ENCODE measurements around the gene RNASEH1. TPM values are rescaled to one million over a fixed set of nuclear protein-coding genes. Genes with fewer than 3 reads are reported as not detected.
A peak's percentile ranks its signal among the peaks of the same experiment; 100 is the strongest.

Gene RNASEH1
- total and polyA plus RNA-seq, 2 of the 4 experiments (the other 2 are of a cell fraction): 23.5 to 23.7 TPM

DNA sequence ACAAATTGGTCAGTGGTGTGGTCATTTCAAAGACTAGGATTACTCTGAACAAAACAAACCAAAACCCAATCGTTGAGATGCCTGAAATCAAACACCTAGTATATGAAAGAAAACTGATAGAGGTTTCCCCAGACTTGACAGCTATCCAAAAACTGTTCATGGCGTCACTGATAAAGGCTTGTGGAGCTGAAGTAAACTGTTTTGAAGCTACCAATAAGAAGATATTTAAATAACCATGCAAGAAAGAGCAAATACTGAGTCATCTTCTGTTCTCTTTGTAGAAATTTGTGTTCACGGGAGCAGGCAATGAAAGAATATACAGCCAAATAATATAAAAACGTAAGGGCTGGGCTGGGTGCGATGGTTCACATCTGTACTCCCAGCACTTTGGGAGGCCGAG lies 29.3 kb upstream of the RNASEH1 start:
- Histone ChIP-seq H4K5ac (ENCODE audit: low read depth, low read length) (peak overlapping the region; percentile 83), H4K91ac (ENCODE audit: insufficient read depth, low read depth, low read length) (peak overlapping the region; percentile 87), H3K9me1 (ENCODE audit: insufficient read depth, low read length) (peaks cover 12% of the 10 kb centered on the region), H3K4me3 (ENCODE audit: insufficient read depth, low read depth, low read length) (no peak overlapping the region), H2BK15ac (ENCODE audit: low read depth, low read length) (peak overlapping the region; percentile 98), H4K8ac (ENCODE audit: low read depth in 2 of 2, low read length in 2 of 2) (peak overlapping the region; percentile 72 to 88; a peak in 2 of 4 replicates), H3K18ac (ENCODE audit: low read depth, low read length) (peak overlapping the region; percentile 92), H3K14ac (replicated peaks; ENCODE audit: low read depth, low read length) (peak overlapping the region; percentile 83), H4K20me1 (ENCODE audit: insufficient read depth, low read length) (no peaks in the 10 kb centered on the region; the same call in 1 of the 2 replicates), H2AFZ (replicated peaks; ENCODE audit: low read length, poor library complexity) (peak overlapping the region; percentile 76), H2BK5ac (ENCODE audit: low read depth, low read length, poor library complexity, severe bottlenecking) (peak overlapping the region; percentile 91), H3K56ac (ENCODE audit: extremely low read depth, insufficient read depth, low read length) (0 out of 2 replicates have a peak overlapping the region, but pooled peaks have one; percentile 12), H2BK120ac (ENCODE audit: low read depth, low read length) (peak overlapping the region; percentile 92), H2BK20ac (ENCODE audit: low read depth, low read length) (peak overlapping the region; percentile 85), H3K9ac (ENCODE audit: low read depth, low read length) (no peak overlapping the region), H2AK9ac (replicated peaks; ENCODE audit: low read depth, low read length, poor library complexity) (peak overlapping the region; percentile 81), H3K9me3 (ENCODE audit: control insufficient read depth, insufficient read depth, low read length) (no peaks in the 10 kb centered on the region), H3K4me1 (ENCODE audit: control insufficient read depth, insufficient read depth, low read length) (peaks cover 21% of the 10 kb centered on the region), H3K27me3 (ENCODE audit: control insufficient read depth, insufficient read depth, low read length) (no peaks in the 10 kb centered on the region), H3K27ac (ENCODE audit: insufficient read depth, low read length) (peak overlapping the region; percentile 99), H3K23ac (ENCODE audit: low read depth, low read length) (peak overlapping the region; percentile 83; the same call in 1 of the 2 replicates), H3K4ac (ENCODE audit: low read depth, low read length) (peak overlapping the region; percentile 96), H3K79me1 (ENCODE audit: low read depth in 1 of 2, low read length in 2 of 2) (peaks cover 11 to 34% of the 10 kb centered on the region in 2 experiments), H2AK5ac (ENCODE audit: low read depth, low read length) (peak overlapping the region; percentile 70), H3K4me2 (ENCODE audit: low read depth, low read length) (peak overlapping the region; percentile 63), H3K36me3 (ENCODE audit: control insufficient read depth, insufficient read depth, low read length) (0 out of 2 replicates have a peak, but pooled peaks cover under 1% of the 10 kb centered on the region)
- BruUV-seq (replicated peaks): no TSS peak
- POLR2A ChIA-PET (ENCODE audit: unreplicated experiment): no interaction called here
- CTCF ChIA-PET: no interaction called here
- ATAC-seq (ENCODE audit: low read depth) (peak; percentile 25), DNase-seq (peak; percentile 90)
- intact Hi-C loops (cut with micrococcal nuclease): no loop called here
- dilution Hi-C loops (cut with HindIII; ENCODE audit: low sequenced_read_pairs, unreplicated experiment): no loop called here
- WGBS, 2 experiments (ENCODE audit: extremely low coverage in 2 of 2, insufficient read length in 1 of 2): no CpG with 5 or more reads among the region's 6 CpGs
- TF ChIP-seq MAFK (IDR thresholded peaks at IDR 0.05; ENCODE audit: low read depth, low read length) (peak; percentile 1; the same call in 1 of the 2 replicates), CEBPB (IDR thresholded peaks at IDR 0.05; ENCODE audit: low read depth, low read length) (no peak)
- in situ Hi-C loops (cut with MboI; ENCODE audit: low sequenced_read_pairs): no loop called here
